ENCODE measurements around the gene RABGAP1L. TPM values are rescaled to one million over a fixed set of nuclear protein-coding genes. Genes with fewer than 3 reads are reported as not detected.

Gene RABGAP1L
- total RNA-seq, 4 donors from 2014 or later: 42.4 to 74.5 (median 49.1) TPM

DNA sequence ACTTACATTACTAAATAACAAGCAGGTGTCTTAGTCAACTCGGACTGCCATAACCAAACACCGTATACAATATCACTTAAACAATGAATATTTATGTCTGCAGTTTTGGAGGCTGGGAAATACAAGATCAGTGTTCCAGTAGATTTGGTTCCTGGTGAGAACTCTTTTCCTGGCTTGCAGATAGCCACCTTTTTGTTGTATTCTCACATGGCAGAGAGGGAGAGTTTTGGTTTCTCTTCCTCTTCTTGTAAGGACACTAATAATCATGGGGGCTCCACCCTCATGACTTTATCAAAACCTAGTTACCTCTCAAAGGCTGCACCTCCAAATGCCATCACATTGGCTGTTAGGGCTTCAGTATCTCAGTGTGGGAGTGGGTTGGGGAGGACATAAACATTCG lies 757.5 kb downstream of the RABGAP1L start:
- no peak overlapping the region for H3K27ac ChIP-seq
- peaks cover 0 to 5% (median 0%) of the 10 kb centered on the region in 4 donors for H3K9me3 ChIP-seq
- H3K27me3 ChIP-seq: no peaks in the 10 kb centered on the region
- WGBS, 2 donors: 90 to 93% methylated on average over 3 of the region's 3 CpGs
- H3K4me3 ChIP-seq: no peak overlapping the region
- TF ChIP-seq POLR2A (IDR thresholded peaks at IDR 0.05) (no peak), EP300 (IDR thresholded peaks at IDR 0.05) (no peak), CTCF (IDR thresholded peaks at IDR 0.05) (no peak)
- H3K36me3 ChIP-seq: no peaks in the 10 kb centered on the region
- DNase-seq (ENCODE audit: low spot score in 2 of 2): no peak
- H3K4me1 ChIP-seq: peaks cover 0 to 4% (median 0%) of the 10 kb centered on the region in 4 donors

DNA sequence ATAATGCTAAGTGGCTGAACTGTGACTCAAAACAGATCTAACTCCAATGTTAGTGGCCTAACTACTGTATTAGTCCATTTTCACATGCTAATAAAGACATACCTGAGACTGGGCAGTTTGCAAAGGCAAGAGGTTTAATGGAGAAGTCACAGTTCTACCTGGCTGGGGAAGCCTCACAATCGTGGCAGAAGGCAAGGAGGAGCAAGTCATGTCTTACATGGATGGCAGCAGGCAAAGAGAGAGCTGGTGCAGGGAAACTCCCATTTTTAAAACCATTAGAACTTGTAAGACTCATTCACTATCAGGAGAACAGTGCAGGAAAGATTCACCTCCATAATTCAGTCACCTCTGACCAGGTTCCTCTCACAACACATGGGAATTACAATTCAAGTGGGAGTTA lies 760.8 kb downstream of the RABGAP1L start:
- Histone ChIP-seq H3K36me3 (no peaks in the 10 kb centered on the region), H3K27ac (no peak overlapping the region), H3K9me3 (peaks cover 0 to 5% (median 0%) of the 10 kb centered on the region in 4 donors), H3K4me3 (no peak overlapping the region), H3K27me3 (no peaks in the 10 kb centered on the region), H3K4me1 (peaks cover 0 to under 1% (median 0%) of the 10 kb centered on the region in 4 donors)
- TF ChIP-seq EP300 (IDR thresholded peaks at IDR 0.05) (no peak), POLR2A (IDR thresholded peaks at IDR 0.05) (no peak), CTCF (IDR thresholded peaks at IDR 0.05) (no peak)
- no peak for DNase-seq (ENCODE audit: low spot score in 2 of 2)
- 91 to 95% methylated on average over 1 of the region's 1 CpG for whole genome bisulfite sequencing, 2 donors

DNA sequence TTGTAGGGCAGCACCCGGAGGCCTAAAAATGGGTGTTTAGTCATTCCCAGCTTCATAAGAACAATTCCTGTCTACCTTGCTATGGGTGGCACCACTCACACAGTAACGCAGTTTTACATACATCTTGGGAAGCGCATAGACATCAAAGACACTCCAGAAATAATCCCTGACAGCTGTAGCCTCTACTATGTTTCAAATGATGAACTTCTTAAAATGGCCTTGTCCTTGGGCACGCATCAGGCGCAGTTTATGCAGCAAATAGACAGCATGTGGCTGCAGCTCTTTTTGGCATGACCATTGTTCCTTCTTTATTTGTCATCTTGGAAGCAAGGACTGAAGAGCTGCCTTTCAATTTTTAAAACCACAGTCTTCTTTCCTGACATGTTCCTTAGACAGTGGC lies 762.8 kb downstream of the RABGAP1L start:
- H3K4me1 ChIP-seq: no peaks in the 10 kb centered on the region
- DNase-seq (ENCODE audit: low spot score in 2 of 2): no peak
- H3K27ac ChIP-seq: no peak overlapping the region
- no peaks in the 10 kb centered on the region for H3K36me3 ChIP-seq
- H3K4me3 ChIP-seq: no peak overlapping the region
- no peaks in the 10 kb centered on the region for H3K27me3 ChIP-seq
- H3K9me3 ChIP-seq: peaks cover 0 to 5% (median 0%) of the 10 kb centered on the region in 4 donors
- WGBS, 2 donors: 93 to 94% methylated on average over 5 of the region's 5 CpGs
- TF ChIP-seq CTCF (IDR thresholded peaks at IDR 0.05) (no peak), POLR2A (IDR thresholded peaks at IDR 0.05) (no peak), EP300 (IDR thresholded peaks at IDR 0.05) (no peak)

DNA sequence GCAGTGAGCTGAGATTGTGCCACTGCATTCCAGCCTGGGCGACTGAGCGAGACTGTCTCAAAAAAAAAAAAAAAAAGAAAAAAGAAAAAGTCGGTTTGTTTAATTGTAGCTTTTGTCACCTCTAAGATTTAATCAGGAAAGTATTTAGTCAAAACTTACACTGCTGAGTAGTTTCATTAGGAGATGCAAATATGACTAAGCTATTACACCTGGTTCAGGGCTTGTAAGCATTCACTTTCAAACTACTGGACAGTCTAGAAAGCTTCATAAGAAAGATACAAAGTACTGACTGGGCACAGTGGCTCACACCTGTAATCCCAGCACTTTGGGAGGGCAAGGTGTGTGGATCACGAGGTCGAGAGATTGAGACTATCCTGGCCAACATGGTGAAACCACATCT lies 764.5 kb downstream of the RABGAP1L start:
- no peak overlapping the region for H3K27ac ChIP-seq
- DNase-seq (ENCODE audit: low spot score in 2 of 2): no peak
- no peaks in the 10 kb centered on the region for H3K27me3 ChIP-seq
- peaks cover 0 to 5% (median 0%) of the 10 kb centered on the region in 4 donors for H3K9me3 ChIP-seq
- 84 to 89% methylated on average over 5 of the region's 5 CpGs for WGBS, 2 donors
- H3K36me3 ChIP-seq: no peaks in the 10 kb centered on the region
- no peak overlapping the region for H3K4me3 ChIP-seq
- H3K4me1 ChIP-seq: no peaks in the 10 kb centered on the region
- TF ChIP-seq CTCF (IDR thresholded peaks at IDR 0.05) (no peak), POLR2A (IDR thresholded peaks at IDR 0.05) (no peak), EP300 (IDR thresholded peaks at IDR 0.05) (no peak)

DNA sequence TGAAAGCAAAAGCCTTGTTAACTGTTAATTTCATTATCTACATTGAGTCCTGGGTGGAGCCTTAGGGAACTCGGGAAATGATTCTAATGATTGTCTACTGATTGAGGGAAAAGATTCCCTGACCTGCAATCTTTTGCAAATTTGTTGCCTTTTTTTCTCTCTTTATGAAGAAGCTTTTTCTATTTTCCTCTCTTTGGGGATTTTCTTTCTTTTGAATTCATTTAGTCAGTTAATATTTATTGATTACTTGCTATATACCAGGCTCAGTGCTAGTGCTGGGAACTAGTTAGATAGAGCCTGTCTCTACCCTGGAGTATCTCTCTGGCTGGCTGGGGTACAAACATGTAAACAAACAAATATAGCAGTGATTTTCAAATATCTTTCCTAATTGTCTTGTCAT lies 769.2 kb downstream of the RABGAP1L start:
- no peak for DNase-seq (ENCODE audit: low spot score in 2 of 2)
- Histone ChIP-seq H3K27me3 (no peaks in the 10 kb centered on the region), H3K4me3 (no peak overlapping the region), H3K27ac (no peak overlapping the region), H3K4me1 (no peaks in the 10 kb centered on the region), H3K9me3 (no peaks in the 10 kb centered on the region), H3K36me3 (no peaks in the 10 kb centered on the region)
- WGBS, 2 donors: 42 to 43% methylated on average over 1 of the region's 1 CpG
- TF ChIP-seq EP300 (IDR thresholded peaks at IDR 0.05) (no peak), CTCF (IDR thresholded peaks at IDR 0.05) (no peak), POLR2A (IDR thresholded peaks at IDR 0.05) (no peak)
